ENCODE data around the gene PSMD1. TPM values are rescaled to one million over a fixed set of nuclear protein-coding genes. Genes with fewer than 3 reads are reported as not detected.

PSMD1 gene
- total and polyA plus RNA-seq, 4 donors: 30.1 to 91.1 (median 56.0) TPM

DNA sequence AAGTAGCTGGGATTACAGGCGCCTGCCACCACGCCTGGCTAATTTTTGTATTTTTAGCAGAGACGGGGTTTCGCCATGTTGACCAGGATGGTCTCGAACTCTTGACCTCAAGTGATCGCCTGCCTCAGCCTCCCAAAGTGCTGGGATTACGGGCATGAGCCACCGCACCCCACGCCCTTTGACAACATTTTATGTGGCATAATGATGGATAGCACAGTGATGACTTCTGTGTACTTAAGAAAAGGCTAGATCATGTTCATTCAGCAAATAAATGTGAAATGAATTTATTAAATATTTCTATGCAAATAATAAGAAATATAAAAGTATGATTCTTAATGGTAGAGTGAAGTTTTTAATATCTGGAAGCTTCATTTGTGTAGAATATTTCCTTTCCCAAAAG is 70.8 kb downstream of the PSMD1 start:
- 97% methylated on average over 9 of the region's 9 CpGs for WGBS, 2 donors
- peaks cover 0 to 40% (median 6%) of the 10 kb centered on the region in 5 donors for H3K4me1 ChIP-seq (ENCODE audit: control insufficient read depth in 5 of 5, insufficient read depth in 5 of 5, low read length in 5 of 5)

DNA sequence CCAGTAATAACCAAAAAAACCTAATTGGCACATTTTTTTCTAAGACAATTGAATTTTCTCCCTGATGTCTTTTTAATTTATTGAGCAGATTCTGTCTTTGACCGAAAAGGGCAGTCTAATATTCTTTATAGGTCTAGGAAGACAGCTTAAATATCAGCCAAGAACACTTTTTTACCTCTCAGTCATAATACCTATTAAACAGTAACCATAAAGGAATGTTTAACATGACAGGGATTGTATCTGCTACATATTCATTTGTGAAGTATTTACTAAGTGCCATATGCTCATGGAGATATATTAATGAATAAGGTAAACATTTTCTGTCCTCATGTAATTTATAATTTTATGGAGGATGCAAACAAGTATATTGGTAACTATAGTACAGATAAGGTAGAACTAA is 71.3 kb downstream of the PSMD1 start:
- Histone ChIP-seq H3K9ac (ENCODE audit: insufficient read depth in 1 of 2, low read length in 2 of 2) (no peak overlapping the region), H3K9me3 (ENCODE audit: control insufficient read depth in 4 of 4, insufficient read depth in 3 of 4, low read length in 3 of 4) (no peaks in the 10 kb centered on the region), H3K27me3 (ENCODE audit: control insufficient read depth in 3 of 3, insufficient read depth in 3 of 3, low read length in 2 of 3) (no peaks in the 10 kb centered on the region), H3K36me3 (ENCODE audit: control insufficient read depth in 4 of 4, insufficient read depth in 4 of 4, low read length in 4 of 4) (no peaks in the 10 kb centered on the region), H3K27ac (ENCODE audit: low read depth in 1 of 2, low read length in 1 of 2) (no peak overlapping the region), H3K4me3 (no peak overlapping the region), H3K4me1 (ENCODE audit: control insufficient read depth in 5 of 5, insufficient read depth in 5 of 5, low read length in 5 of 5) (peaks cover 0 to 36% (median 6%) of the 10 kb centered on the region in 5 donors)
- TF ChIP-seq, protein P1, sequence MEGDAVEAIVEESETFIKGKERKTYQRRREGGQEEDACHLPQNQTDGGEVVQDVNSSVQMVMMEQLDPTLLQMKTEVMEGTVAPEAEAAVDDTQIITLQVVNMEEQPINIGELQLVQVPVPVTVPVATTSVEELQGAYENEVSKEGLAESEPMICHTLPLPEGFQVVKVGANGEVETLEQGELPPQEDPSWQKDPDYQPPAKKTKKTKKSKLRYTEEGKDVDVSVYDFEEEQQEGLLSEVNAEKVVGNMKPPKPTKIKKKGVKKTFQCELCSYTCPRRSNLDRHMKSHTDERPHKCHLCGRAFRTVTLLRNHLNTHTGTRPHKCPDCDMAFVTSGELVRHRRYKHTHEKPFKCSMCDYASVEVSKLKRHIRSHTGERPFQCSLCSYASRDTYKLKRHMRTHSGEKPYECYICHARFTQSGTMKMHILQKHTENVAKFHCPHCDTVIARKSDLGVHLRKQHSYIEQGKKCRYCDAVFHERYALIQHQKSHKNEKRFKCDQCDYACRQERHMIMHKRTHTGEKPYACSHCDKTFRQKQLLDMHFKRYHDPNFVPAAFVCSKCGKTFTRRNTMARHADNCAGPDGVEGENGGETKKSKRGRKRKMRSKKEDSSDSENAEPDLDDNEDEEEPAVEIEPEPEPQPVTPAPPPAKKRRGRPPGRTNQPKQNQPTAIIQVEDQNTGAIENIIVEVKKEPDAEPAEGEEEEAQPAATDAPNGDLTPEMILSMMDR (IDR thresholded peaks at IDR 0.05; ENCODE audit: control extremely low read depth, extremely low read depth): no peak
- ATAC-seq (ENCODE audit: insufficient read depth, low FRiP score) (no peak), DNase-seq (no peak)
- WGBS, 2 donors: 93 to 98% methylated on average over 1 of the region's 1 CpG

More for the DNA sequence above, 70.8 kb downstream of the PSMD1 start:
- H3K27ac ChIP-seq (ENCODE audit: low read depth in 1 of 2, low read length in 1 of 2): no peak overlapping the region
- ATAC-seq (ENCODE audit: insufficient read depth, low FRiP score): no peak
- no peak for DNase-seq
- TF ChIP-seq, protein P1 (IDR thresholded peaks at IDR 0.05; ENCODE audit: control extremely low read depth, extremely low read depth): no peak
- no peaks in the 10 kb centered on the region for H3K36me3 ChIP-seq (ENCODE audit: control insufficient read depth in 4 of 4, insufficient read depth in 4 of 4, low read length in 4 of 4)
- no peaks in the 10 kb centered on the region for H3K27me3 ChIP-seq (ENCODE audit: control insufficient read depth in 3 of 3, insufficient read depth in 3 of 3, low read length in 2 of 3)
- H3K9me3 ChIP-seq (ENCODE audit: control insufficient read depth in 4 of 4, insufficient read depth in 3 of 4, low read length in 3 of 4): no peaks in the 10 kb centered on the region
- H3K9ac ChIP-seq (ENCODE audit: insufficient read depth in 1 of 2, low read length in 2 of 2): no peak overlapping the region
- no peak overlapping the region for H3K4me3 ChIP-seq

DNA sequence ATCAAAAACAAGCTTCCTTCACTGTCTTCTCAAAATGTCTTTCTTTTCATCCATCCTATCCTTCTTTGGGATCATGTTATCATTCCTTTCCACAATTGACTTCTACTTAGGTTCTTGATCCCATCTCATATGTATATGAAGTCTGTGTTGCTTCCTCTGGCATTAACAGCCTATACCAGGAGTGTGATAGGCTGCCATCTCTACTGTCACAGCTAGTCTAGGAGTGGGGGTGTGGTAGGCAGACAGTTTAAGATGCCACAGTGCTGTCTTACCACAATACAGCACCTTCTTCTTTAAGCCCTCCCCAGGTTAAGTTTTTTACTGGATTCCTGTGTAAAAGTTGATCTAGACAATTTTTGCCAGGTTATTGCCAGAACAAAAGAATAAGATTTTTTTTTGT is 71.9 kb downstream of the PSMD1 start:
- H3K4me1 ChIP-seq (ENCODE audit: control insufficient read depth in 5 of 5, insufficient read depth in 5 of 5, low read length in 5 of 5): peaks cover 0 to 36% (median 2%) of the 10 kb centered on the region in 5 donors
- DNase-seq (no peak), ATAC-seq (ENCODE audit: insufficient read depth, low FRiP score) (no peak)
- H3K27me3 ChIP-seq (ENCODE audit: control insufficient read depth in 3 of 3, insufficient read depth in 3 of 3, low read length in 2 of 3): no peaks in the 10 kb centered on the region
- H3K9me3 ChIP-seq (ENCODE audit: control insufficient read depth in 4 of 4, insufficient read depth in 3 of 4, low read length in 3 of 4): no peaks in the 10 kb centered on the region
- no peak overlapping the region for H3K4me3 ChIP-seq
- no peaks in the 10 kb centered on the region for H3K36me3 ChIP-seq (ENCODE audit: control insufficient read depth in 4 of 4, insufficient read depth in 4 of 4, low read length in 4 of 4)
- H3K27ac ChIP-seq (ENCODE audit: low read depth in 1 of 2, low read length in 1 of 2): no peak overlapping the region
- no peak overlapping the region for H3K9ac ChIP-seq (ENCODE audit: insufficient read depth in 1 of 2, low read length in 2 of 2)
- TF ChIP-seq, protein P1 (IDR thresholded peaks at IDR 0.05; ENCODE audit: control extremely low read depth, extremely low read depth): no peak

DNA sequence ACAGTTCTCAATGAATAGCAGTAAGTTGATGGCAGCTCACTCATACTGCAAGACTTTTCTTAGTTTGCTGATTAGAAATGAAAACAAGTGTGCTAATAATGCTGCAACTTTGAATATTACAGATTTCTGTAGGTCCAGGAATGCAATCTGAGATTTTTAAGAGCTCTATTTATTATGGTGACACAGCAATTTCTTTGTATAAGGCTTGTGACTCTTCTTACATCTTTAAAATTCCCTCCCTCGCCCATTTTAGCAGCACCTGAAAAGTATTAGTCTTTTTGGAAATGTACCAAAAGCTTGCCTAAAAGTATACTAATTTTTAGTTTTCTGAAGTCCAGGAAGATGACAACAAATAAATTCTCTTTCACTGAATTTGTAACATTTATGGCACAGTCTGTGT is 72.5 kb downstream of the PSMD1 start:
- Histone ChIP-seq H3K9ac (ENCODE audit: insufficient read depth in 1 of 2, low read length in 2 of 2) (no peak overlapping the region), H3K27me3 (ENCODE audit: control insufficient read depth in 3 of 3, insufficient read depth in 3 of 3, low read length in 2 of 3) (no peaks in the 10 kb centered on the region), H3K9me3 (ENCODE audit: control insufficient read depth in 4 of 4, insufficient read depth in 3 of 4, low read length in 3 of 4) (no peaks in the 10 kb centered on the region), H3K4me3 (no peak overlapping the region), H3K27ac (ENCODE audit: low read depth in 1 of 2, low read length in 1 of 2) (no peak overlapping the region), H3K36me3 (ENCODE audit: control insufficient read depth in 4 of 4, insufficient read depth in 4 of 4, low read length in 4 of 4) (no peaks in the 10 kb centered on the region), H3K4me1 (ENCODE audit: control insufficient read depth in 5 of 5, insufficient read depth in 5 of 5, low read length in 5 of 5) (peaks cover 0 to 33% (median 0%) of the 10 kb centered on the region in 5 donors)
- no peak for DNase-seq
- ATAC-seq (ENCODE audit: insufficient read depth, low FRiP score): no peak
- WGBS, 2 donors: 92 to 98% methylated on average over 1 of the region's 1 CpG
- TF ChIP-seq, protein P1 (IDR thresholded peaks at IDR 0.05; ENCODE audit: control extremely low read depth, extremely low read depth): no peak

All from lung (tissue), 12 donors.